Erythroblast (primary cell): Measurements from ENCODE around the gene MARCHF6.
A peak's percentile ranks its signal among the peaks of the same experiment; 100 is the strongest.
"Not testable (repeated sequence)": the region's sequence is repeated elsewhere in the genome, so short reads cannot be mapped to it uniquely, and the experiment has no call there.

Experiments used
- DNase-seq, 2 experiments: peaks; one replicate each; lab custom pipeline; 2025; lab: John Stamatoyannopoulos, UW
- GATA1 ChIP-seq: IDR thresholded peaks from 2 replicates; pipeline ENCODE4 v1.6.1; 2011; ENCODE audit warnings: low read depth, mild to moderate bottlenecking, control low read depth, low read length, moderate library complexity
- POLR2A ChIP-seq: IDR thresholded peaks from 2 replicates; pipeline ENCODE4 v1.6.1; 2011; ENCODE audit warnings: mild to moderate bottlenecking, low read length

MARCHF6 gene

DNA sequence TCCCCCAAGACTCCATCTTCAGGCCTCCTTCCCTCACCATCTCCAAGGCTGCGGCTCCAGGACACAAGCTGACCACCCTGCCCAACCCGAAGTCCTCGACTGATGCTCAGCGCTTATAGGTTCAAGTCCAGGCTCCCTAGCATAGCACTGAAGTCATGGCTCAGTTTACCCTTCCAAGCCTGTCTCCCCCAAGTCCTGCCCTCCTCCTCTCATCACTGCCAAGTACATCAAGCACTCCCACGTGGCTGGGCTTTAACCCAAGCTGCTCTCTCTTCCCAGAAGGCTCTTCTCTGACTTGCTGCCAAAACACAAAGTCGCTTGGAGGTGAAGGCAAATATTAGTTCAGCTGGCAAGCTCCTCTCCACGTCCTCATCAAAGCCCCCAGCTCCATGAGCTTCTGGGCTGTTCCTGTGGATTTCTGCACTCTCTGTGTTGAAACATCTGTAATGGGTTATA is 22.1 kb upstream of the MARCHF6 start:
- DNase-seq, result no peak
- TF ChIP-seq GATA1, result no peak
- TF ChIP-seq POLR2A, result no peak

DNA sequence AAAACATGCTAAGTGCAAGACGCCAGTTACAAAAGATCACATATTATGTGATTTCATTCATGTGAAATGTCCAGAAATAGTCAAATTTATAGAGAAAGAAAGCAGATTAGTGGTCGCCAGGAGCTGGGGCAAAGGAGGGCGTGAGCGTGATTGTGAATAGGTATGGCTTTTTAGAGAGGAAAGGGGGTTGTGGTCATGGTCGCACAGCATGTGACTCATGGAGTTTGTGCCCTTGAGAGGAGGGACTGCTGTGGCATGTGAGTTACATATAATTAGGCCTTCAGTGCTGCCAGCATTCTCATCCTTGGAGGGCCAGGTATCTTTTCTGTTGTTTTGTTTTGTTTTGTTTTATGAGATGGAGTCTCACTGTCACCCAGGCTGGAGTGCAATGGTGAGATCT is 21.2 kb upstream of the MARCHF6 start:
- TF ChIP-seq POLR2A (no peak), GATA1 (no peak)

DNA sequence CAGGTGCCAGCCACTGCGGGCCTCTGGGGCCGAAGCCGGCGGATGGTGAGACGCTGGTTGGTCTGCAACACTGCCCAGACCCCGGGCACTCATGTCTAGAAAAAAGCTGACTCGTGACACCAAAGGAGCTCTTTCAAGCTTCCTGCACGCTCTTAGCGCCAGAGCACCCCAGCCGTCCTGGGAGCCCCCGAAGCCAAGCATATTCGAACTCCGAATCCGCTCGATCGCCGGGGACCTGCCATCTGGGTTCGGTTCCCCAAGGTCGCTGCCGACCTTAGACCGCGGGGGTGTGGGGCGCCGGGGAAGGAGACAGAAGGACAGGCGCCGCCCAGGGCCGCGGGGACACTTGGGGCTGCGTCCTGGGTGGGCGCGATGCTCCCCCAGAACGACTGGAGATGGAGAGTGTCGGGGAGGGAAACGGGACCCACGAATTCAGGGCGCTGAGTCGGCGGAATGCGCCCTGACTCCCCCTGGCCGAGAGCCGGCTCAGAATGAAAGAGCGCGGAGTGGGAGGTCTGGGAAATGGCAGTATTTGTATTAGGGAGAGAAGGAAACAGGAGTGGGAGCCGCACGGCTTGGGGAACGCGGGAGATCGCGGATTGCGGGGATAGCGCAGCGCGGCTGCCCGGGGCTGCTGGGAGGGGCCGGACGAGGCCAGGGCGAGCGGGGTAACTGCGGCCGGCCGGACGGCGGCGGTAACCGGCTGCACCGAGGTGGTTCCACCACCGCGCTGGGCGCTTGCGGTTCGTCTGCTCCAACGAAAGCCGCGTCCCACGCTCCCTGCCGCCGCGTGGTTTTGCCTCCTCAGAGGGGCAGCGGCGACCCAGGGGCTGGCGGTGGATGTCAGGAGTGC is 20.1 kb upstream of the MARCHF6 start:
- peak; percentile 66 to 69 for DNase-seq

More for the DNA sequence above, 21.2 kb upstream of the MARCHF6 start:
- DNase-seq, result no peak

DNA sequence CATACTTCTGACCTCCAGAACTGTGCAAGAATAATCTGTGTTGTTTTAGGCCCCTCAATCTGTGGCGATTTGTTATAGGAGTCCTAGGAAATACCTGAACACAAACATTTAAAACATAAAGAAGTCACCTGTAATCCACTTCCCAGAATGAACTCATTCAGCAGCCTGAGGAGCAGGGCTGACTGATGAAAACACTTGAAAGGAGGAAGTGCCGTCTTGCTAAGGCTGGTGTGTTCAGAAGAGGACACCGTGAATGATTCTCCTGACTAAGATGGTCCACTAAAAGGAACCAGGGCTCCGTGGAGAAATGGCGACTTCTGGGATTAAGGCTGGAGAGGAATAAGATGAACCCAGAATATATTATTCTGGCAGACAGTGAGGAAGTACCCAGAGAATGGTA is 18.7 kb upstream of the MARCHF6 start:
- no peak for DNase-seq
- TF ChIP-seq POLR2A, result no peak
- TF ChIP-seq GATA1, result no peak

More for the DNA sequence above, 20.1 kb upstream of the MARCHF6 start:
- TF ChIP-seq GATA1 (no peak), POLR2A (no peak)

DNA sequence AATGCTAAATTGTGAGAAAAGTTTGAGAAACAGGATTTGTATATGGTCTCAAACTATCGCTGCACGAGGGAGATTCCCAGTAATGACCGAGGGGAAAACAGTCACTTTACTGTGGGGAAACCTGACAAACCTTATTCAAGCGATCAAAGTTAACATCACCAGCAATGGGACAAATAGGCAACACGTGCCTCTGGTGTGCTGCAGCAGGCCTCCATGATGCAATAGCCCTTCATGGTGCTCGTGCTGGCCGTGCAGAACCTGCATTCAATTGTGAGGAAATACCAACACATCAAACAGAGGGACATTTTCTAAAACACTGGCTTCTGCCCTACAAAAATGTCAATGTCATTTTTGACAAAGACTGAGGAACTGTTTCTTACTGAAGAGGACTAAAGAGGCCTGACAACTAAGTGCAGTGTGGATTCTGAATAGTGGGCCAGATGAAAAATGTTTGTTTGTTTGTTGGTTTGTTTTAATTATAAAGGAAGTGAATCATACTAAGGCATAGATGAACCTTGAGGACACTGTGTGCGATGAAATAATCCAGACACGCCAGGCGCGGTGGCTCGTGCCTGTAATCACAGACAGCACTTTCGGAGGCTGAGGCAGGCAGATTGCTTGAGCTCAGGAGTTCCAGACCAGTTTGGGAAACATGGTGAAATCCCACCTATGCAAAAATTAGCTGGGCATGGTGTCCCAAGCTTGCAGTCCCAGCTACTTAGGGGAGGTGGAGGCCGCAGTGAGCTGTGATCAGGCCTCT is 17.6 kb upstream of the MARCHF6 start:
- no peak for DNase-seq
- TF ChIP-seq GATA1 (no peak), POLR2A (no peak)

DNA sequence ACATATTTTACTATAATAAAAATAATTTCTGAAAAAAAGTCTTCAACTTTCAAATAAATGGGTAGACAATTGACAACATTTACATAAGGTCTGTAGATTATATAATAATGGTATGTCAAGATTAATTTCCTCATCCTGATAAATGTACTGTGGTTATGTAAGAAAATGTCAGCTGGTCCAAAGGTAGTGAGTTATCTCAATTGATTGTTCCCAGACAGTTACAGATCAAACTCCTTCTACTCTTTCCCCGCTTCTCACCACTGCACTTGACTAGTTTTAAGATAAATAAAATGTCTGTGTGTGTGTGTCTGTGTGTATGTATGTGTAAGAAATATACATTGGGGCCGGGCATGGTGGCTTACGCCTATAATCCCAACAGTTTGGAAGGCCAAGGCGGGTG is 16.4 kb upstream of the MARCHF6 start:
- TF ChIP-seq GATA1, result no peak
- no peak for TF ChIP-seq POLR2A
- no peak for DNase-seq

DNA sequence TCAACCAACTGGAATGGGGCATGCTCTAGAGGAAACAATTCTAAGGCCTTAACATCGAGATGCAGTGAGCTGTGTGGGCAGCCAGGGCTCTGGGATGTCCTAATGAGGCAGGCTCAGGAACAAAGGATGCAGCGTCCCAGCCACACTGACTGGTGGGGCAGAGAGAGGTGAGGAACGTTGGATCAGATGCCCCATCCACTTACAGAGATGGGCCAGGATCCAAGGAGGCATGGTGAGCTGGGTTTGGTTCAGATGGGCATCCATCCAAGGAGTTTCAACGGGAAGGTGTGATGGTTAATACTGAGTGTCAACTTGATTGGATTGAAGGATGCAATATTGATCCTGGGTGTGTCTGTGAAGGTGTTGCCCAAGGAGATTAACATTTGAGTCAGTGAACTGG is 15.5 kb upstream of the MARCHF6 start:
- no peak for DNase-seq
- no peak for TF ChIP-seq POLR2A
- TF ChIP-seq GATA1, result no peak

DNA sequence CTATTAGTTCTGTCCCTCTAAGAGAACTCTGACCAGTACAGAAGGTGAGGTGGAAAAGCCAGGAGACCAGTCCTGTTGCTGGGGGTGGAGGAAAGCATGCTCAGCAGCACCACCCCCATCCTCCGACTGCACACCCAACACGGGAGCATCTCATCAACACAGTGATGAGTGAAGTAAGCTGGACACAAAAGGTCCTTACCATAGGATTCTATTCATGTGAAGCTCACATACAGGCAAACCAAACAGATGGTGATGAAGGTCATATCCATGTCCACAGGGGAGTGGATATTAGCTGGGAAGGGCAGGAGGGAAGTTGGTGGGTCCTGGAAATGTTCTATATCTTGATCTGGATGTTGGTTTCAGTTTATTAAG is 14.8 kb upstream of the MARCHF6 start:
- no peak for TF ChIP-seq GATA1
- no peak for DNase-seq

DNA sequence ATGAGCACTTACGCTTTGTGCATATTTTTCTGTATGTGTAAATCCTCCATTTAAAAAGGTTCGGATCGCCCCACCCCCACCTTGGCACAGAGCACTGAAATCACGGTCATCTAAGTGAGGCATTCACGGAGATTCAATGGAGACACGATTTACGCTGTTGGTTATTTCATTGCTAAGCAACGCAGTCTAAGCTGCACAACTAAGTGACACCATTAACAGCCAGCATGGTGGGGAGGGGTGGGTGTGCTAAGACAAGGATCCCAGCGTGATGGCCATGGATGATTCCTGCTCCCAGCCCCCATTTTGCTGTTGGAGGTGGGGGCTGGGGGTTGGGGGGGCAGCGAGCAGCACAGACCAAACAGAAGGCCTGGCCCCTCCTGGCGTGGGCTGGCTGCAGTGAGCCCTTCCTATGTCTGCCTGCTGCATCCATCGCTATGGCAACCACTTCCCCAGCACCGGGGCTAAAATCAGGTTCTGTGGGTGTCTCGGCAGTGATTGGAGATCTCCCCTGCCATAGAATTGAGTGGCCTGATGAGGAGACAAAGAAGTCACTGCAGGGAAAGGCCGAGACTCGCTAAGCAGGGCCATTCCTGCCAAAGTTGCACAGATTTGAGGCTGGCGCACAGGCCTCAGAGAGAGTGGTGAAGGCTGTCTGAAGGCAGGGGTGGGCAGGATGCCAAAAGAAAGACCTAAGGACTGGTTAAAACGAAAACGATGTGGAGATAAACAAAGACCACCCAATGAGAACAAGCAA is 14.3 kb upstream of the MARCHF6 start:
- no peak for TF ChIP-seq POLR2A
- no peak for TF ChIP-seq GATA1

DNA sequence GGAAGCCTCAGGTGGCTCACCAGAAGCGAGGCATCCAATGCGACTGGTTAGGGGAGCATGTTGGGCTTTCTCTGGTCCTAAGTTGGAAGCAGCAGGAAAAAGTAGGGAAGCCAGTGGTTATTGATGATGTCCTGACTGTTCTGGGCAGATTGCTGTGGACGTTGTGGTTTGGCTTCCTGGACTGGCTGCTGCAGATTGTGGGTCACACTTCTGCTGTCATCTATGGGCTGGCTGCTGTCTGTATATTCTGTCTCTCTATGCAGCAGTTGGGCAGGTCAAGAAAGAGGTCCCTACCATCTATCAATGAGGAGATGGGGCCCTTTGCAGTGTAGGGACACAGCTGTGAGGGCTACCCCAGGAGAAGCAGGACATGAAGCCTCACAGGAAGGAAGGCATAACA is 13.5 kb upstream of the MARCHF6 start:
- DNase-seq, result no peak
- no peak for TF ChIP-seq POLR2A

More for the DNA sequence above, 14.3 kb upstream of the MARCHF6 start:
- no peak for DNase-seq

DNA sequence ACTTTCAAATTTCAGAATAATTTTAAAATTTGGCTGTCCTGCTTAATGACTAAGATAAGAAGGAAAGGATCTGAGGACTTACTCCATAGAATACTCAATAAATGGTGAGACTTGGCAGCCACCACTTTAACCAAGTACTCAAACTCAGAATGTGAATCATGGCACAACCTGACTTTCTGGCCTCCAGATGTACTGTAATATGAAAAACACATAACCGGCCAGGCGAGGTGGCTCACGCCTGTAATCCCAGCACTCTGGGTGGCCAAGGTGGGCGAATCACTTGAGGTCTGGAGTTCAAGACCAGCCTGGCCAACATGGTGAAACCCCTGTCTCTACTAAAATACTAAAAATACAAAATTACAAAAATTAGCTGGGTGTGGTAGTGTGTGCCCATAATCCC is 10.0 kb upstream of the MARCHF6 start:
- no peak for TF ChIP-seq POLR2A
- no peak for TF ChIP-seq GATA1
- no peak for DNase-seq

DNA sequence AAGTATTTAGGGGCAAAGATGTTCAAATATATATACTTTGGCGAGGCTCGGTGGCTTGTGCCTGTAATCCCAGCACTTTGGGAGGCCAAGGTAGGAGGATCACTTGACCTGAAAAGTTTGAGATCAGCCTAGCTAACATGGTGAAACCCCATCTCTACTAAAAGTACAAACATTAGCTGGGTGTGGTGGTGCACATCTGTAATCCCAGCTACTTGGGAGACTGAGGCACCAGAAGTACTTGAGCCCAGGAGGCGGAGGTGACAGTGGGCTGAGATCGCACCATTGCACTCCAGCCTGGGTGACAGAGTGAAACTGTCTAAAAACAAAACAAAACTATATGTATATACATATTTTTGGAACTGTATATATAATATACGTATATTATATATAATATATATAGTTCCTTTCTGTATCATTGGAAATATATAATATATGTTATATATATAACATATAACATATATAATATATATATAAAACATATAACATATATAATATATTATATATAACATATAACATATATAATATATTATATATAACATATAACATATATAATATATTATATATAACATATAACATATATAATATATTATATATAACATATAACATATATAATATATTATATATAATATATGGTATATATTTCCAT is 8.9 kb upstream of the MARCHF6 start:
- DNase-seq, result not testable (repeated sequence)

DNA sequence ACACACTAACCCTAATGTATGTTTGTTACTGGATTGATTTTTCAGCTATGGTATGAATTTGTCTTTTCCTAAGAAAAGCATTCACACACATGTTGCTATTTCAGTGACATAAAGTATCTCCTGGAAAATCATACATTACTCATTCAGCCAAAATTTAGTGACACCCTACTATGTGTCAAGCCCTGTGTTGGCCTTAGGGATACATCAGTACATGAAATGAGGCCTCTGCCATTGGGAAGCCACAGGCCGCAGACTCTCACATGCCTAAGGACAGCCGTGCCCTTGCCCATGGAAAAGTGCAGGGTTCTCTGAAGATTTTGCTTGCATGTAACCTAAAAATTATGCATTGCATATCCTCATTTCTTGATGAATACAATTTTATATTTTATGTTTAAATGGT is 5.2 kb upstream of the MARCHF6 start:
- no peak for DNase-seq
- no peak for TF ChIP-seq GATA1
- TF ChIP-seq POLR2A, result no peak
